ENCODE data around the gene FNDC5. TPM values are rescaled to one million over a fixed set of nuclear protein-coding genes. Genes with fewer than 3 reads are reported as not detected.
A peak's percentile ranks its signal among the peaks of the same experiment; 100 is the strongest.

FNDC5 gene
- total and polyA plus RNA-seq, 2 experiments from 2014 or later: 1.0 to 1.7 TPM

DNA sequence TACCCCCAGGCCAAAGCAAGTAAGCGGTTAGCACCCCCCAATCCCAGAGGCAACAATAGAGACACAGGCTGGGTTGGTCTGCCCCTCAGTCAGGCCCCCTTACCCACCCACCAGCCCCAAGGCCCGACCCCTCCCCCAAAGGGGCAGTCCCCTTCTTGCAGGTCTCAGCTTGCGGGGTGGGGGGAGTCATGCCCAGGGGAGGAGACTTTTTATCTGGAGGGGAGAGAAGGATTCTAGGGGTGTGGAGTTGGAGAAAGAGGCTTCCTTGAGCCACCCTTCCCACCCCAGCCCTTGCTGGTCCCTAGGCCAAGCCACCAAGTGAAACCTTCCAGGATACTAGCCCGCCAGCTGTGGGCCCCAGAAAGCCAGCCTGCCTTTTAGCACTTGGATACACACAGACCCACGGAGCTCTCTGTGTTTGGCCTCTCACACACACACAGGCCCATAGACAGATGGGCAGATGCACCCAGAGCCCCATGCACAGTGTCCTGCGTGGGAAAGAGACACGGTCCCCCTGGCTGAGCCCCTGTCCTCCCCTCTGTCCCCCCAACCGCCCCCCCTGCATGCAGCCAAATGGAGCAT, 23.4 kb upstream of the FNDC5 start:
- DNase-seq (ENCODE audit: low spot score): peak; percentile 48
- H3K27ac Mint-ChIP-seq: no peak overlapping the region
- TF ChIP-seq, protein P1, sequence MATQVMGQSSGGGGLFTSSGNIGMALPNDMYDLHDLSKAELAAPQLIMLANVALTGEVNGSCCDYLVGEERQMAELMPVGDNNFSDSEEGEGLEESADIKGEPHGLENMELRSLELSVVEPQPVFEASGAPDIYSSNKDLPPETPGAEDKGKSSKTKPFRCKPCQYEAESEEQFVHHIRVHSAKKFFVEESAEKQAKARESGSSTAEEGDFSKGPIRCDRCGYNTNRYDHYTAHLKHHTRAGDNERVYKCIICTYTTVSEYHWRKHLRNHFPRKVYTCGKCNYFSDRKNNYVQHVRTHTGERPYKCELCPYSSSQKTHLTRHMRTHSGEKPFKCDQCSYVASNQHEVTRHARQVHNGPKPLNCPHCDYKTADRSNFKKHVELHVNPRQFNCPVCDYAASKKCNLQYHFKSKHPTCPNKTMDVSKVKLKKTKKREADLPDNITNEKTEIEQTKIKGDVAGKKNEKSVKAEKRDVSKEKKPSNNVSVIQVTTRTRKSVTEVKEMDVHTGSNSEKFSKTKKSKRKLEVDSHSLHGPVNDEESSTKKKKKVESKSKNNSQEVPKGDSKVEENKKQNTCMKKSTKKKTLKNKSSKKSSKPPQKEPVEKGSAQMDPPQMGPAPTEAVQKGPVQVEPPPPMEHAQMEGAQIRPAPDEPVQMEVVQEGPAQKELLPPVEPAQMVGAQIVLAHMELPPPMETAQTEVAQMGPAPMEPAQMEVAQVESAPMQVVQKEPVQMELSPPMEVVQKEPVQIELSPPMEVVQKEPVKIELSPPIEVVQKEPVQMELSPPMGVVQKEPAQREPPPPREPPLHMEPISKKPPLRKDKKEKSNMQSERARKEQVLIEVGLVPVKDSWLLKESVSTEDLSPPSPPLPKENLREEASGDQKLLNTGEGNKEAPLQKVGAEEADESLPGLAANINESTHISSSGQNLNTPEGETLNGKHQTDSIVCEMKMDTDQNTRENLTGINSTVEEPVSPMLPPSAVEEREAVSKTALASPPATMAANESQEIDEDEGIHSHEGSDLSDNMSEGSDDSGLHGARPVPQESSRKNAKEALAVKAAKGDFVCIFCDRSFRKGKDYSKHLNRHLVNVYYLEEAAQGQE (IDR thresholded peaks at IDR 0.05; ENCODE audit: unreplicated experiment): no peak
- TF ChIP-seq CREB1 (CRISPR knock-in tag; IDR thresholded peaks at IDR 0.05; ENCODE audit: low read depth) (no peak), POLR2AphosphoS5 (IDR thresholded peaks at IDR 0.05; ENCODE audit: low read depth) (0 out of 2 replicates have a peak, but pooled peaks have one; percentile 8)
- H3K27me3 ChIP-seq (ENCODE audit: insufficient read depth): peaks cover 41% of the 10 kb centered on the region
- H3K36me3 Mint-ChIP-seq (ENCODE audit: low read depth): peaks cover 8% of the 10 kb centered on the region; the same call in 1 of the 3 replicates
- peaks cover 12% of the 10 kb centered on the region for H3K4me1 Mint-ChIP-seq
- no peak overlapping the region for H3K27ac ChIP-seq (ENCODE audit: low read depth)
- H3K4me2 ChIP-seq: peak overlapping the region; percentile 94
- peak overlapping the region; percentile 98 for H2AFZ ChIP-seq
- H3K36me3 ChIP-seq (ENCODE audit: insufficient read depth): no peaks in the 10 kb centered on the region
- peaks cover 7% of the 10 kb centered on the region; the same call in 1 of the 2 replicates for H3F3A ChIP-seq (replicated peaks; ENCODE audit: low read depth)
- H3K4me1 ChIP-seq (ENCODE audit: insufficient read depth): peaks cover 10% of the 10 kb centered on the region; the same call in 1 of the 2 replicates
- no peaks in the 10 kb centered on the region; the same call in 1 of the 2 replicates for H4K20me1 ChIP-seq (replicated peaks; ENCODE audit: insufficient read depth)
- H3K4me3 Mint-ChIP-seq: peak overlapping the region; percentile 75
- peak; percentile 25 for ATAC-seq
- H3K9me3 Mint-ChIP-seq: peaks cover 5% of the 10 kb centered on the region; the same call in 2 of the 3 replicates
- H3K4me3 ChIP-seq: peak overlapping the region; percentile 95
- H3K27me3 Mint-ChIP-seq (ENCODE audit: insufficient read depth, low read depth, poor library complexity): peaks cover 32% of the 10 kb centered on the region
- no peaks in the 10 kb centered on the region for H3K9me2 ChIP-seq (ENCODE audit: insufficient read depth)
- H3K79me2 ChIP-seq (replicated peaks; ENCODE audit: insufficient read depth): no peaks in the 10 kb centered on the region

DNA sequence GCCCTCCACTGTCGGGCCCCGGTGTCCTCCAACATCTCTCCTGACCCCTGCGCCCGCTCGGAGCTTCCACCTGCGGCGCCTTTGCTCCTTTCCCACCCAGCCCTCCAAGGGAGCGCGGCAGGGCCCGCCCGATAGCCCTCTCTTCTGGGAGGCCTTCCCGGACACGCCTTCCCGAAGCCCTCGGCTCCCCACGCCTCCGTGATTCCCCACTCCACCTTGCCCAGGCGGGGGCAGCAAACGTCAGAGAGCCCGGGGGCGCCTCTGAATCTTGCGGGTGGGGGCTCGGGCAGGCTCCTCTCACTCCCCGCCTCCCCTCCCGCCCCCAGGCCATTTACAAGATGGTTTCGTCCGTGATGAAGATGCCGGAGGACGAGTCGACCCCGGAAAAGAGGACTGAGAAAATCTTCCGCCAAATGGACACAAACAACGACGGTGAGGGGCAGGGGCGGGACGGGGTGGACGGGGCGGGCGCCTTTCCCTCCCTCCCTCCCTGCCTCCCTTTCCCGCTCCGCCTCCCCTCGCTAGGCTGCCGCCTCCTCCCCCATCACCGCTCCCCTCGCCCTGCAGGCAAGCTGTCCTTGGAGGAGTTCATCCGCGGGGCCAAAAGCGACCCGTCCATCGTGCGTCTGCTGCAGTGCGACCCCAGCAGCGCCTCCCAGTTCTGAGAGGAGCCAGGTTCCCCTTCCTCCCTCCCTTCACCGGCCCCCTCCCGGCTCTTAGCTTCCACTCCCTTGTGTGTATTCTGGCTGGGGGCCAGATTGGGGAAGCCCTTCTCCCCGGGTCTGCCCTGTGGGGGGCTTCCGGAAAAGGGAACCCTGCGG, 22.7 kb upstream of the FNDC5 start:
- Histone ChIP-seq H3K4me1 (ENCODE audit: insufficient read depth) (peaks cover 10% of the 10 kb centered on the region; the same call in 1 of the 2 replicates), H3K9me2 (ENCODE audit: insufficient read depth) (no peaks in the 10 kb centered on the region), H3F3A (replicated peaks; ENCODE audit: low read depth) (peaks cover 7% of the 10 kb centered on the region; the same call in 1 of the 2 replicates), H4K20me1 (replicated peaks; ENCODE audit: insufficient read depth) (no peaks in the 10 kb centered on the region; the same call in 1 of the 2 replicates), H3K4me3 (peak overlapping the region; percentile 95), H3K4me2 (peak overlapping the region; percentile 94), H3K27ac (ENCODE audit: low read depth) (no peak overlapping the region), H3K36me3 (ENCODE audit: insufficient read depth) (no peaks in the 10 kb centered on the region), H3K27me3 (ENCODE audit: insufficient read depth) (peaks cover 34% of the 10 kb centered on the region), H3K79me2 (replicated peaks; ENCODE audit: insufficient read depth) (no peaks in the 10 kb centered on the region), H2AFZ (peak overlapping the region; percentile 98)
- Mint-ChIP-seq H3K9me3 (peaks cover 5% of the 10 kb centered on the region; the same call in 2 of the 3 replicates), H3K27ac (no peak overlapping the region), H3K4me3 (peak overlapping the region; percentile 75), H3K4me1 (peaks cover 12% of the 10 kb centered on the region), H3K27me3 (ENCODE audit: insufficient read depth, low read depth, poor library complexity) (peaks cover 27% of the 10 kb centered on the region), H3K36me3 (ENCODE audit: low read depth) (peaks cover 8% of the 10 kb centered on the region; the same call in 1 of the 3 replicates)
- ATAC-seq (peak; percentile 53), DNase-seq (ENCODE audit: low spot score) (peak; percentile 75)
- TF ChIP-seq, protein P2, sequence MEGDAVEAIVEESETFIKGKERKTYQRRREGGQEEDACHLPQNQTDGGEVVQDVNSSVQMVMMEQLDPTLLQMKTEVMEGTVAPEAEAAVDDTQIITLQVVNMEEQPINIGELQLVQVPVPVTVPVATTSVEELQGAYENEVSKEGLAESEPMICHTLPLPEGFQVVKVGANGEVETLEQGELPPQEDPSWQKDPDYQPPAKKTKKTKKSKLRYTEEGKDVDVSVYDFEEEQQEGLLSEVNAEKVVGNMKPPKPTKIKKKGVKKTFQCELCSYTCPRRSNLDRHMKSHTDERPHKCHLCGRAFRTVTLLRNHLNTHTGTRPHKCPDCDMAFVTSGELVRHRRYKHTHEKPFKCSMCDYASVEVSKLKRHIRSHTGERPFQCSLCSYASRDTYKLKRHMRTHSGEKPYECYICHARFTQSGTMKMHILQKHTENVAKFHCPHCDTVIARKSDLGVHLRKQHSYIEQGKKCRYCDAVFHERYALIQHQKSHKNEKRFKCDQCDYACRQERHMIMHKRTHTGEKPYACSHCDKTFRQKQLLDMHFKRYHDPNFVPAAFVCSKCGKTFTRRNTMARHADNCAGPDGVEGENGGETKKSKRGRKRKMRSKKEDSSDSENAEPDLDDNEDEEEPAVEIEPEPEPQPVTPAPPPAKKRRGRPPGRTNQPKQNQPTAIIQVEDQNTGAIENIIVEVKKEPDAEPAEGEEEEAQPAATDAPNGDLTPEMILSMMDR (conservative IDR thresholded peaks at IDR 0.05; ENCODE audit: low read depth in 2 of 2): peak; percentile 13 to 16; a peak in 1 of 4 replicates
- no peak for TF ChIP-seq STAT1 (IDR thresholded peaks at IDR 0.05; ENCODE audit: unreplicated experiment)
- TF ChIP-seq CREB1 (CRISPR knock-in tag; IDR thresholded peaks at IDR 0.05; ENCODE audit: low read depth): peak; percentile 34; the same call in 1 of the 2 replicates
- TF ChIP-seq POLR2AphosphoS5 (IDR thresholded peaks at IDR 0.05; ENCODE audit: low read depth): peak; percentile 38; the same call in 1 of the 2 replicates

Data from GM23338 (cell line).